OCI-LY3 (cell line): ENCODE data around the gene YWHAG.
"Not testable (repeated sequence)": the region's sequence is repeated elsewhere in the genome, so short reads cannot be mapped to it uniquely, and the experiment has no call there.

ENCODE experiments used
- CTCF ChIP-seq: fragments of 200-600, 300-600 bp; sonication (generic); IDR thresholded peaks from 2 replicates; pipeline ENCODE4 v1.5.1; 2014; ENCODE audit warnings: antibody characterized with exemption, low read length, low read depth
- EZH2phosphoT487 ChIP-seq: fragments of 200-600 bp; shearing (Covaris generic); IDR thresholded peaks from 2 replicates; pipeline ENCODE4 v1.6.1; 2018; ENCODE audit warnings: antibody characterized with exemption, mixed run types, low read depth

DNA sequence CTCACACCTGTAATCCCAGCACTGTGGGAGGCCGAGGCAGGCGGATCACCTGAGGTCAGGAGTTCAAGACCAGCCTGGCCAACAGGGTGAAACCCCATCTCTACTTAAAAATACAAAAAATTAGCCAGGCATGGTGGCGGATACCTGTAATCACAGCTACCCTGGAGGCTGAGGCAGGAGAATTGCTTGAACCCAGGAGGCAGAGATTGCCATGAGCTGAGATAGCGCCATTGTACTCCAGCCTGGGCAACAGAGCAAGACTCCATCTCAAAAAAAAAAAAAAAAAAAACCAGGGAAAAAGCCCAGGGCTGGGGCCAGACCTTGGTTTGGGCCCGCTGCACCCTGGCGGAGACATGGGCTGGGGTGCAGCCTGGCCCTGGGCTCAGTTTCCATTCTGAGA lies 47.0 kb downstream of the YWHAG start:
- TF ChIP-seq CTCF, EZH2phosphoT487: not testable (repeated sequence)
